Measurements from ENCODE around the gene MPL.

The MPL gene

GRCh38 chr1:43315963-43316737 lies 21.5 kb upstream of the MPL start:
- DNase-seq (ENCODE audit: low spot score): no peak
- in situ Hi-C loops (cut with MboI; ENCODE audit: low sequenced_read_pairs, unreplicated experiment): no loop called here
- TF ChIP-seq CTCF (IDR thresholded peaks at IDR 0.05; ENCODE audit: borderline replicate concordance, control extremely low read depth, extremely low read depth, insufficient read depth, missing control alignments): no peak

GRCh38 chr1:43316738-43317520 lies 20.7 kb upstream of the MPL start:
- DNase-seq (ENCODE audit: low spot score): no peak
- no peak for TF ChIP-seq CTCF (IDR thresholded peaks at IDR 0.05; ENCODE audit: borderline replicate concordance, control extremely low read depth, extremely low read depth, insufficient read depth, missing control alignments)
- in situ Hi-C loops (cut with MboI; ENCODE audit: low sequenced_read_pairs, unreplicated experiment): no loop called here

GRCh38 chr1:43317817-43318471 lies 19.7 kb upstream of the MPL start:
- in situ Hi-C loops (cut with MboI; ENCODE audit: low sequenced_read_pairs, unreplicated experiment): no loop called here
- TF ChIP-seq CTCF (IDR thresholded peaks at IDR 0.05; ENCODE audit: borderline replicate concordance, control extremely low read depth, extremely low read depth, insufficient read depth, missing control alignments): no peak
- no peak for DNase-seq (ENCODE audit: low spot score)

GRCh38 chr1:43318831-43319230 lies 18.8 kb upstream of the MPL start:
- DNase-seq (ENCODE audit: low spot score): no peak
- TF ChIP-seq CTCF (IDR thresholded peaks at IDR 0.05; ENCODE audit: borderline replicate concordance, control extremely low read depth, extremely low read depth, insufficient read depth, missing control alignments): no peak
- in situ Hi-C loops (cut with MboI; ENCODE audit: low sequenced_read_pairs, unreplicated experiment): no loop called here

- in situ Hi-C loops (cut with MboI; ENCODE audit: low sequenced_read_pairs, unreplicated experiment): no loop called here
- DNase-seq (ENCODE audit: low spot score): no peak
- no peak for TF ChIP-seq CTCF (IDR thresholded peaks at IDR 0.05; ENCODE audit: borderline replicate concordance, control extremely low read depth, extremely low read depth, insufficient read depth, missing control alignments)
These were observed 18.3 kb upstream of the MPL start for GRCh38 chr1:43319288-43319687.

- TF ChIP-seq CTCF (IDR thresholded peaks at IDR 0.05; ENCODE audit: borderline replicate concordance, control extremely low read depth, extremely low read depth, insufficient read depth, missing control alignments): no peak
- no peak for DNase-seq (ENCODE audit: low spot score)
- in situ Hi-C loops (cut with MboI; ENCODE audit: low sequenced_read_pairs, unreplicated experiment): no loop called here
These were observed 17.9 kb upstream of the MPL start for GRCh38 chr1:43319766-43320165.
